K562 (cell line): ENCODE measurements around the gene SVEP1. TPM values are rescaled to one million over a fixed set of nuclear protein-coding genes. Genes with fewer than 3 reads are reported as not detected.

ENCODE experiments used
- ATAC-seq: fragments of 200-7000 bp; cut with Tn5 transposase; 3 replicates; pipeline ENCODE4 v1.9.1; 2020; ENCODE audit warnings: moderate library complexity
- BruUV-seq: library from RNA; stranded (reverse); fragments of 400-500 nt; replicated peaks from 2 replicates; lab custom pipeline; 2021; lab: Mats Ljungman, UMichigan
- CTCF ChIA-PET: fragments of 300-600 bp; formaldehyde crosslinking; extraction: SDS; loops from one replicate; lab custom pipeline; 2021; ENCODE audit warnings: low intra/inter-chr PET ratio; lab: Yijun Ruan, JAX
- POLR2A ChIA-PET: fragments of 300-600, 350-650 bp; sonication (Branson Sonifier 250); formaldehyde crosslinking; extraction: SDS; loops from one replicate; lab custom pipeline; 2021; ENCODE audit warnings: antibody characterized with exemption, inconsistent platforms; lab: Yijun Ruan, JAX
- DNase-seq, 4 experiments: peaks; one replicate each; pipeline versions ENCODE4 v3.0.0 to v3.0.0-alpha.2; 2011 to 2018; ENCODE audit warnings: low spot score in 3 of 4, mixed read lengths in 3 of 4; ENCODE audit errors: extremely low read depth in 1 of 4
- FAIRE-seq: peaks from 2 replicates; lab custom pipeline; 2011; peaks lifted over from hg19 to GRCh38; lab: Jason Lieb, UNC
- H2AFZ ChIP-seq: 2 replicates; pipeline ENCODE4 v1.6.0; 2011; ENCODE audit warnings: low read depth, low read length, control low read depth, inconsistent platforms
- H3K27ac ChIP-seq: fragments of 200-600 bp; 3 replicates; pipeline ENCODE4 v1.8.0; 2011; ENCODE audit warnings: low read depth, mild to moderate bottlenecking, control low read depth, inconsistent platforms, low read length, moderate library complexity, mixed read lengths; ENCODE audit errors: extremely low read depth
- H3K27me3 ChIP-seq, 2 experiments: fragments of 300-600 bp in 1 of 2; 2 replicates in 1 of 2; 3 replicates in 1 of 2; pipeline versions ENCODE4 v1.6.0 to v1.8.0; 2011; ENCODE audit warnings: inconsistent platforms in 2 of 2, low read length in 2 of 2, mild to moderate bottlenecking in 1 of 2, mixed read lengths in 1 of 2, moderate library complexity in 1 of 2; ENCODE audit not compliant: control insufficient read depth in 2 of 2, insufficient read depth in 2 of 2
- H3K36me3 ChIP-seq: fragments of 300-600 bp; 3 replicates; pipeline ENCODE4 v1.8.0; 2011; ENCODE audit warnings: mild to moderate bottlenecking, low read length, inconsistent platforms; ENCODE audit not compliant: control insufficient read depth, insufficient read depth
- H3K4me1 ChIP-seq, 2 experiments: fragments of 200-600 bp in 1 of 2; replicated peaks in 1 of 2; 2 replicates in 1 of 2; 3 replicates in 1 of 2; pipeline versions ENCODE4 v1.5.1 to v1.8.0; 2011; ENCODE audit warnings: inconsistent platforms in 2 of 2, low read length in 2 of 2, mild to moderate bottlenecking in 1 of 2, mixed read lengths in 1 of 2, moderate library complexity in 1 of 2; ENCODE audit not compliant: control insufficient read depth in 2 of 2, insufficient read depth in 2 of 2
- H3K4me2 ChIP-seq: 2 replicates; pipeline ENCODE4 v1.6.1; 2011; ENCODE audit warnings: low read length, control low read depth, inconsistent platforms, mixed read lengths; ENCODE audit not compliant: insufficient read depth
- H3K4me3 ChIP-seq: fragments of 200-600 bp; sonication (generic), shearing (Covaris generic); 2 replicates; pipeline ENCODE4 v1.5.1; 2016; ENCODE audit warnings: control low read depth, inconsistent platforms
- H3K79me2 ChIP-seq: fragments of 200-600 bp; 3 replicates; pipeline ENCODE4 v1.8.0; 2011; ENCODE audit warnings: low read length, inconsistent platforms; ENCODE audit not compliant: control insufficient read depth, insufficient read depth
- H3K9ac ChIP-seq, 2 experiments: 2 replicates each; pipeline versions ENCODE4 v1.6.0 to v1.6.1; 2011; ENCODE audit warnings: low read depth in 2 of 2, low read length in 2 of 2, control low read depth in 1 of 2, inconsistent platforms in 1 of 2, mild to moderate bottlenecking in 1 of 2, mixed read lengths in 1 of 2; ENCODE audit not compliant: insufficient read depth in 1 of 2
- H3K9me1 ChIP-seq: one replicate; pipeline ENCODE4 v1.6.0; 2011; ENCODE audit warnings: inconsistent platforms, mild to moderate bottlenecking, low read length, moderate library complexity; ENCODE audit not compliant: control insufficient read depth, insufficient read depth
- H3K9me3 ChIP-seq: replicated peaks from 2 replicates; pipeline ENCODE4 v1.5.1; 2011; ENCODE audit warnings: low read depth, low read length, inconsistent platforms; ENCODE audit not compliant: control insufficient read depth, insufficient read depth
- H4K20me1 ChIP-seq: replicated peaks from 2 replicates; pipeline ENCODE4 v1.6.1; 2011; ENCODE audit warnings: low read length, inconsistent platforms, mixed read lengths; ENCODE audit not compliant: control insufficient read depth, insufficient read depth
- BCL6 ChIP-seq: fragments of 250-450 bp; sonication (Bioruptor Pico); IDR thresholded peaks from 2 replicates; pipeline ENCODE4 v1.4.0; 2020
- C11orf30 ChIP-seq: fragments of 450-650 bp; IDR thresholded peaks from 2 replicates; pipeline ENCODE4 v1.6.1; 2016; ENCODE audit warnings: low read depth, mild to moderate bottlenecking
- DACH1 ChIP-seq: fragments of 450-650 bp; IDR thresholded peaks from 2 replicates; pipeline ENCODE4 v1.6.1; 2018; ENCODE audit not compliant: partially characterized antibody
- HNRNPK ChIP-seq: fragments of 200-400 bp; formaldehyde crosslinking; IDR thresholded peaks from one replicate; pipeline ENCODE4 v1.6.1; 2018; ENCODE audit warnings: mild to moderate bottlenecking, low read depth, low read length; ENCODE audit not compliant: poor library complexity, severe bottlenecking
- KAT7 ChIP-seq: sonication (generic); formaldehyde crosslinking; IDR thresholded peaks from 2 replicates; pipeline ENCODE4 v1.8.0; 2022; ENCODE audit warnings: missing genetic modification reagents, mild to moderate bottlenecking, borderline replicate concordance
- WGBS: fragments of 100-300 bp; shearing (Covaris generic); methylation state at CpG from one replicate; pipeline ENCODE4 v1.1.6; 2016; ENCODE audit warnings: low coverage, mixed read lengths; ENCODE audit not compliant: insufficient coverage; ENCODE audit errors: missing lambda C conversion rate; 5-methylcytosine and 5-hydroxymethylcytosine counted together
- in situ Hi-C: fragments of 300-500 bp; cut with MboI; formaldehyde crosslinking; loops from 4 replicates; pipeline ENCODE4 v1.15.0; 2018; ENCODE audit warnings: inconsistent platforms, mixed read lengths
- intact Hi-C: fragments of 100-400 bp; cut with micrococcal nuclease; formaldehyde crosslinking; loops from 2 replicates; pipeline ENCODE4 v1.14.2; 2022
- polyA plus RNA-seq, 8 experiments: library from polyadenylated mRNA; depleted of rRNA in 4 of 8; stranded (reverse) in 5 of 8; unstranded in 3 of 8; fragments of >200 nt; fragmentation: Nextera tagmentation in 2 of 8; fragmentation: Illumina TruSeq in 1 of 8; extraction: Ambion mirVana in 2 of 8; extraction: Trizol in 1 of 8; gene quantifications; 2 replicates each; pipeline versions ENCODE4 v1.2.1 to v1.2.3, GENCODE V29; 2011 to 2014; ENCODE audit warnings: inconsistent platforms in 1 of 8, missing spikeins in 1 of 8
- total RNA-seq, 7 experiments: library from RNA; depleted of rRNA in 6 of 7; stranded (reverse); fragments of >200 nt in 6 of 7; fragmentation: Illumina TruSeq in 2 of 7; extraction: Trizol in 2 of 7; gene quantifications; 2 replicates each; pipeline versions ENCODE4 v1.2.1 to v1.2.3, GENCODE V29; 2011 to 2021; ENCODE audit warnings: low replicate concordance in 1 of 7
- TF ChIP-seq, protein P1 (sequence below): fragments of 200-800 bp; sonication (Bioruptor generic); IDR thresholded peaks from 2 replicates; pipeline ENCODE4 v1.6.1; 2017; ENCODE audit warnings: missing genetic modification characterization, missing compliant biosample characterization

SVEP1 gene
- total and polyA plus RNA-seq, 9 of the 15 experiments (the other 6 are each of a cell fraction or from before 2014, with no cell fraction given) = 0.20 to 0.84 (median 0.43) TPM

DNA sequence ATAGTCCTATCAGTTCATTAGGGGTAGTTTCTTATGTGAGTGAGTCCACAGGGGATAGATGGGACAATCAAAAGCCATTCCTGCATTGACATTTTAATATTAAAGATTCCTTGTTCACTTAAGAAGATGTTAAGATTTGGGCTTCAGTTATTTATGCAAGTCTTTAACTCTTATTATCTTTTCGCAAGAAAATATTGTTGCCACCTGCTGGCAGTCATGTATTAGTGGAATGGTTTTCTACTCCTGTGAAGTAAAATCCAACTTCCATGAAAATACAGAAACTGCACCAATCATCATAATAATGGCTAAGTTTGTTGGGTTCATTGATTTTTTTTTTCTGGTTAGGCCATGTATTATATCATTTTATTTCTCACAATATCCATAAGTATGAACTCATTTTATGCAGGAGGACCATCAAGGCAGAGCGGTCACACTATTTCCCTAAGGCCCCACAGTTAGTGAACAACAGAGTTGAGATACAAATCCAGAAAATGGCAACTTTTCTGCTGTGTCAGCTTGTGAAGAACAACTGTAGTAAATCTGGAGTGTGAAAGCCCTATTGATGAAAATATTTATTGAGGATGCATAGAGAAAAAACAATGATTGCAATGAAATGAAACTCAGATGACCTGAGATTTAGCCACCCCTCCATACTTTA is 153.4 kb downstream of the SVEP1 start (continued):
- TF ChIP-seq C11orf30 = 0 out of 2 replicates have a peak, but pooled peaks have one; percentile 21
- TF ChIP-seq, all 486 proteins: peak for 4

DNA sequence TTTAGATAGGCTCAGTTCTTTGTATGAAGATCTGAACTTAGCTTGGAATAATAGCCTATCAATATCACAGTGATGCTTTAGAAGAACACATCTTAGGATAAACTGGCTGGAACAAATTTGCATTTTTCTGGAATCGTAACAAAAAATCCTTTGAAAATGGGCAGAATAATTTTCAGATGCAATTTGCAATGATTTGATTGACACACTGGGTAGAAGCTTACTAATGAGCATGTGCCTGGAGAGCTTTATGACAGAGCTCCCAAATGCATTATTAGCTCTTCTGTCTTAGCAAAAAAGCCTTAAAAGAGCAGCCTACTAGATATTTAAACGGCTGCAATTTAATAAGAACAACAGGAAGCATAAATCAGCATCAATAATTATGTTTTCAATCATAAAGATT is 165.1 kb downstream of the SVEP1 start:
- FAIRE-seq (no peak), ATAC-seq (no peak), DNase-seq (no peak)
- H3K27me3 ChIP-seq = no peaks in the 10 kb centered on the region
- no peaks in the 10 kb centered on the region for H3K4me1 ChIP-seq
- H3K9ac ChIP-seq = no peak overlapping the region
- no peaks in the 10 kb centered on the region for H4K20me1 ChIP-seq
- H3K9me1 ChIP-seq = no peaks in the 10 kb centered on the region
- H3K9me3 ChIP-seq = no peaks in the 10 kb centered on the region
- H3K27ac ChIP-seq = no peak overlapping the region
- TF ChIP-seq KAT7 (CRISPR knock-in tag) = no peak
- no peak for TF ChIP-seq DACH1
- TF ChIP-seq, protein P1, sequence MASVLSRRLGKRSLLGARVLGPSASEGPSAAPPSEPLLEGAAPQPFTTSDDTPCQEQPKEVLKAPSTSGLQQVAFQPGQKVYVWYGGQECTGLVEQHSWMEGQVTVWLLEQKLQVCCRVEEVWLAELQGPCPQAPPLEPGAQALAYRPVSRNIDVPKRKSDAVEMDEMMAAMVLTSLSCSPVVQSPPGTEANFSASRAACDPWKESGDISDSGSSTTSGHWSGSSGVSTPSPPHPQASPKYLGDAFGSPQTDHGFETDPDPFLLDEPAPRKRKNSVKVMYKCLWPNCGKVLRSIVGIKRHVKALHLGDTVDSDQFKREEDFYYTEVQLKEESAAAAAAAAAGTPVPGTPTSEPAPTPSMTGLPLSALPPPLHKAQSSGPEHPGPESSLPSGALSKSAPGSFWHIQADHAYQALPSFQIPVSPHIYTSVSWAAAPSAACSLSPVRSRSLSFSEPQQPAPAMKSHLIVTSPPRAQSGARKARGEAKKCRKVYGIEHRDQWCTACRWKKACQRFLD = no peak
- no peak for TF ChIP-seq BCL6 (CRISPR knock-in tag)
- no peak for TF ChIP-seq HNRNPK
- intact Hi-C loops (no loop called here), in situ Hi-C loops (no loop called here)
- POLR2A ChIA-PET = no interaction called here
- H3K4me2 ChIP-seq = no peak overlapping the region
- WGBS = 25% methylated on average over 2 of the region's 2 CpGs
- CTCF ChIA-PET = no interaction called here
- no peak overlapping the region for H2AFZ ChIP-seq
- no peaks in the 10 kb centered on the region for H3K79me2 ChIP-seq
- BruUV-seq = no TSS peak
- H3K4me3 ChIP-seq = no peak overlapping the region
- H3K36me3 ChIP-seq = no peaks in the 10 kb centered on the region
